K562 (cell line): Measurements from ENCODE around the gene LDB1. TPM values are rescaled to one million over a fixed set of nuclear protein-coding genes. Genes with fewer than 3 reads are reported as not detected.

Experiments used
- ATAC-seq: fragments of 200-7000 bp; cut with Tn5 transposase; 3 replicates; pipeline ENCODE4 v1.9.1; 2020; ENCODE audit warnings: moderate library complexity
- BruUV-seq: library from RNA; stranded (reverse); fragments of 400-500 nt; replicated peaks from 2 replicates; lab custom pipeline; 2021; lab: Mats Ljungman, UMichigan
- CTCF ChIA-PET: fragments of 300-600 bp; formaldehyde crosslinking; extraction: SDS; loops from one replicate; lab custom pipeline; 2021; ENCODE audit warnings: low intra/inter-chr PET ratio; lab: Yijun Ruan, JAX
- POLR2A ChIA-PET: fragments of 300-600, 350-650 bp; sonication (Branson Sonifier 250); formaldehyde crosslinking; extraction: SDS; loops from one replicate; lab custom pipeline; 2021; ENCODE audit warnings: antibody characterized with exemption, inconsistent platforms; lab: Yijun Ruan, JAX
- DNase-seq, 4 experiments: peaks; one replicate each; pipeline versions ENCODE4 v3.0.0 to v3.0.0-alpha.2; 2011 to 2018; ENCODE audit warnings: low spot score in 3 of 4, mixed read lengths in 3 of 4; ENCODE audit errors: extremely low read depth in 1 of 4
- FAIRE-seq: peaks from 2 replicates; lab custom pipeline; 2011; peaks lifted over from hg19 to GRCh38; lab: Jason Lieb, UNC
- H2AFZ ChIP-seq: 2 replicates; pipeline ENCODE4 v1.6.0; 2011; ENCODE audit warnings: low read depth, low read length, control low read depth, inconsistent platforms
- H3K27ac ChIP-seq: fragments of 200-600 bp; 3 replicates; pipeline ENCODE4 v1.8.0; 2011; ENCODE audit warnings: low read depth, mild to moderate bottlenecking, control low read depth, inconsistent platforms, low read length, moderate library complexity, mixed read lengths; ENCODE audit errors: extremely low read depth
- H3K27me3 ChIP-seq, 2 experiments: fragments of 300-600 bp in 1 of 2; 2 replicates in 1 of 2; 3 replicates in 1 of 2; pipeline versions ENCODE4 v1.6.0 to v1.8.0; 2011; ENCODE audit warnings: inconsistent platforms in 2 of 2, low read length in 2 of 2, mild to moderate bottlenecking in 1 of 2, mixed read lengths in 1 of 2, moderate library complexity in 1 of 2; ENCODE audit not compliant: control insufficient read depth in 2 of 2, insufficient read depth in 2 of 2
- H3K36me3 ChIP-seq: fragments of 300-600 bp; 3 replicates; pipeline ENCODE4 v1.8.0; 2011; ENCODE audit warnings: mild to moderate bottlenecking, low read length, inconsistent platforms; ENCODE audit not compliant: control insufficient read depth, insufficient read depth
- H3K4me1 ChIP-seq, 2 experiments: fragments of 200-600 bp in 1 of 2; replicated peaks in 1 of 2; 2 replicates in 1 of 2; 3 replicates in 1 of 2; pipeline versions ENCODE4 v1.5.1 to v1.8.0; 2011; ENCODE audit warnings: inconsistent platforms in 2 of 2, low read length in 2 of 2, mild to moderate bottlenecking in 1 of 2, mixed read lengths in 1 of 2, moderate library complexity in 1 of 2; ENCODE audit not compliant: control insufficient read depth in 2 of 2, insufficient read depth in 2 of 2
- H3K4me2 ChIP-seq: 2 replicates; pipeline ENCODE4 v1.6.1; 2011; ENCODE audit warnings: low read length, control low read depth, inconsistent platforms, mixed read lengths; ENCODE audit not compliant: insufficient read depth
- H3K4me3 ChIP-seq: fragments of 200-600 bp; sonication (generic), shearing (Covaris generic); 2 replicates; pipeline ENCODE4 v1.5.1; 2016; ENCODE audit warnings: control low read depth, inconsistent platforms
- H3K79me2 ChIP-seq: fragments of 200-600 bp; 3 replicates; pipeline ENCODE4 v1.8.0; 2011; ENCODE audit warnings: low read length, inconsistent platforms; ENCODE audit not compliant: control insufficient read depth, insufficient read depth
- H3K9ac ChIP-seq, 2 experiments: 2 replicates each; pipeline versions ENCODE4 v1.6.0 to v1.6.1; 2011; ENCODE audit warnings: low read depth in 2 of 2, low read length in 2 of 2, control low read depth in 1 of 2, inconsistent platforms in 1 of 2, mild to moderate bottlenecking in 1 of 2, mixed read lengths in 1 of 2; ENCODE audit not compliant: insufficient read depth in 1 of 2
- H3K9me1 ChIP-seq: one replicate; pipeline ENCODE4 v1.6.0; 2011; ENCODE audit warnings: inconsistent platforms, mild to moderate bottlenecking, low read length, moderate library complexity; ENCODE audit not compliant: control insufficient read depth, insufficient read depth
- H3K9me3 ChIP-seq: replicated peaks from 2 replicates; pipeline ENCODE4 v1.5.1; 2011; ENCODE audit warnings: low read depth, low read length, inconsistent platforms; ENCODE audit not compliant: control insufficient read depth, insufficient read depth
- H4K20me1 ChIP-seq: replicated peaks from 2 replicates; pipeline ENCODE4 v1.6.1; 2011; ENCODE audit warnings: low read length, inconsistent platforms, mixed read lengths; ENCODE audit not compliant: control insufficient read depth, insufficient read depth
- CBFA2T2 ChIP-seq: fragments of 450-650 bp; conservative IDR thresholded peaks from 2 replicates; pipeline ENCODE4 v1.6.1; 2017; ENCODE audit warnings: mild to moderate bottlenecking
- CBX1 ChIP-seq: sonication (generic); IDR thresholded peaks from 2 replicates; pipeline ENCODE4 v1.6.1; 2016; ENCODE audit warnings: antibody characterized with exemption, low read depth, mild to moderate bottlenecking
- CBX2 ChIP-seq: fragments of 200-600 bp; sonication (generic); IDR thresholded peaks from one replicate; pipeline ENCODE4 v1.6.1; 2012; ENCODE audit warnings: mild to moderate bottlenecking, low read length, inconsistent platforms; ENCODE audit not compliant: insufficient read depth, poor library complexity, severe bottlenecking
- E2F3 ChIP-seq: fragments of 250-450 bp; sonication (Bioruptor Pico); IDR thresholded peaks from 2 replicates; pipeline ENCODE4 v1.4.0; 2020; ENCODE audit warnings: mild to moderate bottlenecking
- HDAC3 ChIP-seq: fragments of 450-650 bp; IDR thresholded peaks from 2 replicates; pipeline ENCODE4 v1.6.1; 2018; ENCODE audit warnings: borderline replicate concordance, mild to moderate bottlenecking, moderate library complexity; ENCODE audit not compliant: partially characterized antibody
- KAT2B ChIP-seq: IDR thresholded peaks from one replicate; pipeline ENCODE4 v1.6.1; 2012; ENCODE audit warnings: low read depth, mild to moderate bottlenecking, control low read depth, inconsistent platforms, low read length, moderate library complexity
- PHF20 ChIP-seq: fragments of 450-650 bp; IDR thresholded peaks from 2 replicates; pipeline ENCODE4 v1.6.1; 2018; ENCODE audit not compliant: partially characterized antibody
- PRPF4 ChIP-seq: fragments of 200-400 bp; formaldehyde crosslinking; IDR thresholded peaks from one replicate; pipeline ENCODE4 v1.6.1; 2017; ENCODE audit warnings: low read length, low read depth, mild to moderate bottlenecking; ENCODE audit not compliant: insufficient read depth, poor library complexity, severe bottlenecking
- SRSF1 ChIP-seq: fragments of 200-400 bp; formaldehyde crosslinking; IDR thresholded peaks from 2 replicates; pipeline ENCODE4 v1.6.1; 2017; ENCODE audit warnings: mild to moderate bottlenecking, low read depth, low read length, moderate library complexity
- ZEB2 ChIP-seq: fragments of 450-650 bp; IDR thresholded peaks from 2 replicates; pipeline ENCODE4 v1.6.1; 2016
- ZFP30 ChIP-seq: fragments of 250-450 bp; sonication (Bioruptor Pico); IDR thresholded peaks from 2 replicates; pipeline ENCODE4 v1.8.0; 2022; ENCODE audit warnings: moderate library complexity, mild to moderate bottlenecking, inconsistent platforms, borderline replicate concordance
- ZNF239 ChIP-seq: fragments of 250-450 bp; sonication (Bioruptor Pico); IDR thresholded peaks from 2 replicates; pipeline ENCODE4 v1.4.0; 2020; ENCODE audit warnings: mild to moderate bottlenecking
- ZNF324 ChIP-seq: fragments of 250-450 bp; sonication (Bioruptor Pico); IDR thresholded peaks from 2 replicates; pipeline ENCODE4 v1.4.0; 2020; ENCODE audit warnings: mild to moderate bottlenecking
- ZNF431 ChIP-seq: sonication (generic); formaldehyde crosslinking; IDR thresholded peaks from 2 replicates; pipeline ENCODE4 v1.8.0; 2022; ENCODE audit warnings: mild to moderate bottlenecking, missing genetic modification reagents
- ZSCAN32 ChIP-seq: fragments of 450-650 bp; formaldehyde crosslinking; IDR thresholded peaks from 2 replicates; pipeline ENCODE4 v1.4.0; 2020; ENCODE audit warnings: mild to moderate bottlenecking, moderate library complexity
- WGBS: fragments of 100-300 bp; shearing (Covaris generic); methylation state at CpG from one replicate; pipeline ENCODE4 v1.1.6; 2016; ENCODE audit warnings: low coverage, mixed read lengths; ENCODE audit not compliant: insufficient coverage; ENCODE audit errors: missing lambda C conversion rate; 5-methylcytosine and 5-hydroxymethylcytosine counted together
- in situ Hi-C: fragments of 300-500 bp; cut with MboI; formaldehyde crosslinking; loops from 4 replicates; pipeline ENCODE4 v1.15.0; 2018; ENCODE audit warnings: inconsistent platforms, mixed read lengths
- intact Hi-C: fragments of 100-400 bp; cut with micrococcal nuclease; formaldehyde crosslinking; loops from 2 replicates; pipeline ENCODE4 v1.14.2; 2022
- polyA plus RNA-seq, 8 experiments: library from polyadenylated mRNA; depleted of rRNA in 4 of 8; stranded (reverse) in 5 of 8; unstranded in 3 of 8; fragments of >200 nt; fragmentation: Nextera tagmentation in 2 of 8; fragmentation: Illumina TruSeq in 1 of 8; extraction: Ambion mirVana in 2 of 8; extraction: Trizol in 1 of 8; gene quantifications; 2 replicates each; pipeline versions ENCODE4 v1.2.1 to v1.2.3, GENCODE V29; 2011 to 2014; ENCODE audit warnings: inconsistent platforms in 1 of 8, missing spikeins in 1 of 8
- total RNA-seq, 7 experiments: library from RNA; depleted of rRNA in 6 of 7; stranded (reverse); fragments of >200 nt in 6 of 7; fragmentation: Illumina TruSeq in 2 of 7; extraction: Trizol in 2 of 7; gene quantifications; 2 replicates each; pipeline versions ENCODE4 v1.2.1 to v1.2.3, GENCODE V29; 2011 to 2021; ENCODE audit warnings: low replicate concordance in 1 of 7
- TF ChIP-seq, protein P1 (sequence below): fragments of 250-450 bp; sonication (Bioruptor Pico); IDR thresholded peaks from 2 replicates; pipeline ENCODE4 v1.5.1; 2021; ENCODE audit warnings: mild to moderate bottlenecking
- TF ChIP-seq, protein P2 (sequence below), 3 experiments: IDR thresholded peaks in 2 of 3; conservative IDR thresholded peaks in 1 of 3; 2 replicates each; pipeline ENCODE4 v1.5.1; 2011 to 2012; ENCODE audit warnings: low read length in 3 of 3, mild to moderate bottlenecking in 3 of 3, control low read depth in 2 of 3, improper control_type of control experiment in 1 of 3, inconsistent platforms in 1 of 3, low read depth in 1 of 3, mixed read lengths in 1 of 3, moderate library complexity in 1 of 3; ENCODE audit not compliant: insufficient read depth in 2 of 3
- TF ChIP-seq, protein P3 (sequence below): sonication (generic); formaldehyde crosslinking; IDR thresholded peaks from 2 replicates; pipeline ENCODE4 v1.8.0; 2022; ENCODE audit warnings: mild to moderate bottlenecking, missing genetic modification reagents

The LDB1 gene
- total and polyA plus RNA-seq, 9 of the 15 experiments (the other 6 are each of a cell fraction or from before 2014, with no cell fraction given), result 1.9 to 137 (median 105) TPM

DNA sequence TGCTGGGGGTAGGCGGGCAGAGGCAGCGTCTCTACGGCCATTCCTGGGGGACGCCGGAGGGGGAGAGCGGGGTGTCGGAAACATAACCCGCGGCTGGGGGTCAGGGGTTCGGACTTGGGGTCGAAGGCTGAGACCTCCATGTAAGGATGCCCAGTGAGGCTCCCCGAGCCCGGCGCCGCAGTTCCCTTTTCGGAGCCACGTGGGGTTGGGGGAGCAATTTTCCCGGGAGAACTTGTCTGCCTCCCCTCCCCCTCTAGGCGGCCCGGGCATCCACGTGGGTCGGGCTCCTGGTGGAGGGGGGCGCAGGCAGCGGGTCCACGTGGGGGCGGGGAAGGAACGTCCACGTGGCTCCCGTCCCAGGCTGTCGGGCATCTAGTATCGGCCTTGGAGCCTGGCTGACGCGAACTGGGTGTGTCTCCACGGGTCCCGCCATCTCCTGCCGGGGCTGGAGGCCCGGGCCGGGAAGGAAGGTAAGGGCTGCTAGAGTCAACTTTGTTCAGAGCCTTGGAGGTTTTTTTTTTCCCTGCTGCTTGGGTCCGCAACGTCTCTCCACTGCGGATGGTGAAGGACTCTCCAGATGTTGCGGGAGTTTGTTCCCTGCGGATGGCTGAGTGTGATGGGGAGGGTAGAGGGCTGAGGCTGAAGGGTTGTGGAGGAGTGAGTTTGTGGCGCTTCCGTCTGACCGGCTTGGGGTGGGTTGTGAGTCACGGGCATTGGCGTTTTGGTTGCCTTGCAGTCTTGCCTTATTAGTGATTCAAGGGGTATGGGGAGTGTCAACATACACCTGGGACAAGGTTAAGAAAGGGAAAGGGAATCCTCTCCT is 13.4 kb upstream of the LDB1 start:
- WGBS, result 2% methylated on average over 11 of the region's 48 CpGs
- Histone ChIP-seq H2AFZ (peak overlapping the region; percentile 99; the same call in 1 of the 2 replicates), H3K27me3 (no peaks in the 10 kb centered on the region), H3K36me3 (peaks cover 41% of the 10 kb centered on the region), H4K20me1 (peaks cover 24% of the 10 kb centered on the region; the same call in 1 of the 2 replicates), H3K9ac (peak overlapping the region; percentile 94 to 99), H3K9me3 (0 out of 2 replicates have a peak, but pooled peaks cover 2% of the 10 kb centered on the region), H3K4me1 (peaks cover 22 to 24% of the 10 kb centered on the region in 2 experiments; a peak in 4 of 5 replicates), H3K9me1 (peaks cover 8% of the 10 kb centered on the region), H3K4me3 (peak overlapping the region; percentile 96), H3K79me2 (peaks cover 62% of the 10 kb centered on the region), H3K4me2 (peak overlapping the region; percentile 89), H3K27ac (peak overlapping the region; percentile 91)
- peak; percentile 67 for ATAC-seq
- peak; percentile 76 for FAIRE-seq
- ChIA-PET POLR2A (interaction anchor here (9.1 kb wide), 1 partner anchor 17 kb away, joined by 92 read pairs; the partner anchor contains the start of gene NOLC1), CTCF (no interaction called here)
- intact Hi-C loops, result loop anchor here (1.0 kb wide), 1 partner anchor 21 kb away; no protein-coding TSS in a partner anchor
- DNase-seq, result peak; percentile 79 to 84 (median 82)
- no TSS peak for BruUV-seq
- in situ Hi-C loops, result no loop called here
- TF ChIP-seq ZNF239 (CRISPR knock-in tag) (no peak), ZNF324 (CRISPR knock-in tag) (no peak), KAT2B (no peak), CBFA2T2 (no peak), ZNF431 (CRISPR knock-in tag) (no peak), CBX2 (no peak), CBX1 (no peak), ZFP30 (CRISPR knock-in tag) (no peak), PHF20 (no peak), ZEB2 (no peak), HDAC3 (no peak), ZSCAN32 (CRISPR knock-in tag) (no peak), SRSF1 (no peak), E2F3 (CRISPR knock-in tag) (no peak), PRPF4 (peak; percentile 62)
- TF ChIP-seq, protein P1, sequence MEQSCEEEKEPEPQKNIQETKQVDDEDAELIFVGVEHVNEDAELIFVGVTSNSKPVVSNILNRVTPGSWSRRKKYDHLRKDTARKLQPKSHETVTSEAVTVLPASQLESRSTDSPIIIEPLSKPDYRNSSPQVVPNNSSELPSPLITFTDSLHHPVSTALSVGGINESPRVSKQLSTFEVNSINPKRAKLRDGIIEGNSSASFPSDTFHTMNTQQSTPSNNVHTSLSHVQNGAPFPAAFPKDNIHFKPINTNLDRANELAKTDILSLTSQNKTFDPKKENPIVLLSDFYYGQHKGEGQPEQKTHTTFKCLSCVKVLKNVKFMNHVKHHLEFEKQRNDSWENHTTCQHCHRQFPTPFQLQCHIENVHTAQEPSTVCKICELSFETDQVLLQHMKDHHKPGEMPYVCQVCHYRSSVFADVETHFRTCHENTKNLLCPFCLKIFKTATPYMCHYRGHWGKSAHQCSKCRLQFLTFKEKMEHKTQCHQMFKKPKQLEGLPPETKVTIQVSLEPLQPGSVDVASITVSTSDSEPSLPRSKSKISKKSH, result no peak
- TF ChIP-seq, protein P2, sequence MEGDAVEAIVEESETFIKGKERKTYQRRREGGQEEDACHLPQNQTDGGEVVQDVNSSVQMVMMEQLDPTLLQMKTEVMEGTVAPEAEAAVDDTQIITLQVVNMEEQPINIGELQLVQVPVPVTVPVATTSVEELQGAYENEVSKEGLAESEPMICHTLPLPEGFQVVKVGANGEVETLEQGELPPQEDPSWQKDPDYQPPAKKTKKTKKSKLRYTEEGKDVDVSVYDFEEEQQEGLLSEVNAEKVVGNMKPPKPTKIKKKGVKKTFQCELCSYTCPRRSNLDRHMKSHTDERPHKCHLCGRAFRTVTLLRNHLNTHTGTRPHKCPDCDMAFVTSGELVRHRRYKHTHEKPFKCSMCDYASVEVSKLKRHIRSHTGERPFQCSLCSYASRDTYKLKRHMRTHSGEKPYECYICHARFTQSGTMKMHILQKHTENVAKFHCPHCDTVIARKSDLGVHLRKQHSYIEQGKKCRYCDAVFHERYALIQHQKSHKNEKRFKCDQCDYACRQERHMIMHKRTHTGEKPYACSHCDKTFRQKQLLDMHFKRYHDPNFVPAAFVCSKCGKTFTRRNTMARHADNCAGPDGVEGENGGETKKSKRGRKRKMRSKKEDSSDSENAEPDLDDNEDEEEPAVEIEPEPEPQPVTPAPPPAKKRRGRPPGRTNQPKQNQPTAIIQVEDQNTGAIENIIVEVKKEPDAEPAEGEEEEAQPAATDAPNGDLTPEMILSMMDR (IDR thresholded peaks at IDR 0.05 in 2 of 3, conservative IDR thresholded peaks at IDR 0.05 in 1 of 3; ENCODE audit: insufficient read depth in 2 of 3, low read depth in 1 of 3, low read length in 3 of 3), result no peak
- TF ChIP-seq, protein P3, sequence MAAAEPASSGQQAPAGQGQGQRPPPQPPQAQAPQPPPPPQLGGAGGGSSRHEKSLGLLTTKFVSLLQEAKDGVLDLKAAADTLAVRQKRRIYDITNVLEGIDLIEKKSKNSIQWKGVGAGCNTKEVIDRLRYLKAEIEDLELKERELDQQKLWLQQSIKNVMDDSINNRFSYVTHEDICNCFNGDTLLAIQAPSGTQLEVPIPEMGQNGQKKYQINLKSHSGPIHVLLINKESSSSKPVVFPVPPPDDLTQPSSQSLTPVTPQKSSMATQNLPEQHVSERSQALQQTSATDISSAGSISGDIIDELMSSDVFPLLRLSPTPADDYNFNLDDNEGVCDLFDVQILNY (CRISPR knock-in tag), result no peak
